ENCODE measurements around the gene SNAP25. TPM values are rescaled to one million over a fixed set of nuclear protein-coding genes. Genes with fewer than 3 reads are reported as not detected.

The SNAP25 gene
- total RNA-seq, 2 donors from 2014 or later, result 0.67 to 2.2 TPM

GRCh38 chr20:10336959-10337729 is 118.5 kb downstream of the SNAP25 start:
- Histone ChIP-seq H3K36me3 (no peaks in the 10 kb centered on the region), H3K27ac (no peak overlapping the region), H3K9ac (ENCODE audit: low read depth in 2 of 2, low read length in 2 of 2) (no peak overlapping the region), H3K27me3 (no peaks in the 10 kb centered on the region), H3K4me1 (no peaks in the 10 kb centered on the region), H3K9me3 (no peaks in the 10 kb centered on the region), H3K4me3 (no peak overlapping the region)
- intact Hi-C loops (cut with DNase I), result no loop called here
- no peak for DNase-seq
- TF ChIP-seq CTCF (IDR thresholded peaks at IDR 0.05), result no peak

- intact Hi-C loops (cut with DNase I), result no loop called here
- H3K27ac ChIP-seq, result no peak overlapping the region
- H3K9ac ChIP-seq (ENCODE audit: low read depth in 2 of 2, low read length in 2 of 2), result no peak overlapping the region
- no peaks in the 10 kb centered on the region for H3K4me1 ChIP-seq
- H3K4me3 ChIP-seq, result no peak overlapping the region
- no peaks in the 10 kb centered on the region for H3K27me3 ChIP-seq
- H3K9me3 ChIP-seq, result no peaks in the 10 kb centered on the region
- no peaks in the 10 kb centered on the region for H3K36me3 ChIP-seq
- no peak for TF ChIP-seq CTCF (IDR thresholded peaks at IDR 0.05)
- DNase-seq, result no peak
These were observed 120.0 kb downstream of the SNAP25 start for GRCh38 chr20:10338426-10339180.

GRCh38 chr20:10339609-10340008 is 121.0 kb downstream of the SNAP25 start:
- no peak for DNase-seq
- no peaks in the 10 kb centered on the region for H3K4me1 ChIP-seq
- intact Hi-C loops (cut with DNase I), result no loop called here

GRCh38 chr20:10342152-10342551 is 123.5 kb downstream of the SNAP25 start:
- Histone ChIP-seq H3K9ac (ENCODE audit: low read depth in 2 of 2, low read length in 2 of 2) (no peak overlapping the region), H3K36me3 (no peaks in the 10 kb centered on the region), H3K27me3 (no peaks in the 10 kb centered on the region), H3K4me1 (no peaks in the 10 kb centered on the region), H3K4me3 (no peak overlapping the region), H3K27ac (no peak overlapping the region), H3K9me3 (no peaks in the 10 kb centered on the region)
- intact Hi-C loops (cut with DNase I), result no loop called here
- TF ChIP-seq CTCF (IDR thresholded peaks at IDR 0.05), result no peak
- DNase-seq, result no peak

More at GRCh38 chr20:10339609-10340008, 121.0 kb downstream of the SNAP25 start:
- H3K27me3 ChIP-seq, result no peaks in the 10 kb centered on the region
- no peak overlapping the region for H3K9ac ChIP-seq (ENCODE audit: low read depth in 2 of 2, low read length in 2 of 2)
- TF ChIP-seq CTCF (IDR thresholded peaks at IDR 0.05), result no peak
- H3K4me3 ChIP-seq, result no peak overlapping the region
- H3K9me3 ChIP-seq, result no peaks in the 10 kb centered on the region
- H3K27ac ChIP-seq, result no peak overlapping the region
- H3K36me3 ChIP-seq, result no peaks in the 10 kb centered on the region

- Histone ChIP-seq H3K27ac (no peak overlapping the region), H3K27me3 (no peaks in the 10 kb centered on the region), H3K4me3 (no peak overlapping the region), H3K9ac (ENCODE audit: low read depth in 2 of 2, low read length in 2 of 2) (no peak overlapping the region), H3K9me3 (no peaks in the 10 kb centered on the region), H3K36me3 (no peaks in the 10 kb centered on the region), H3K4me1 (no peaks in the 10 kb centered on the region)
- no peak for DNase-seq
- no peak for TF ChIP-seq CTCF (IDR thresholded peaks at IDR 0.05)
- intact Hi-C loops (cut with DNase I), result no loop called here
These were observed 126.3 kb downstream of the SNAP25 start for GRCh38 chr20:10344953-10345352.

Data from colonic mucosa (tissue), 4 donors.